GM21367 (cell line): ENCODE measurements around the gene TMEM144.
"Not testable (repeated sequence)": the region's sequence is repeated elsewhere in the genome, so short reads cannot be mapped to it uniquely, and the experiment has no call there.

Source experiments
- ATAC-seq: cut with Tn5 transposase; IDR thresholded peaks from one replicate; pipeline ENCODE4 v1.9.1; 2021; ENCODE audit not compliant: unreplicated experiment

TMEM144 gene

DNA sequence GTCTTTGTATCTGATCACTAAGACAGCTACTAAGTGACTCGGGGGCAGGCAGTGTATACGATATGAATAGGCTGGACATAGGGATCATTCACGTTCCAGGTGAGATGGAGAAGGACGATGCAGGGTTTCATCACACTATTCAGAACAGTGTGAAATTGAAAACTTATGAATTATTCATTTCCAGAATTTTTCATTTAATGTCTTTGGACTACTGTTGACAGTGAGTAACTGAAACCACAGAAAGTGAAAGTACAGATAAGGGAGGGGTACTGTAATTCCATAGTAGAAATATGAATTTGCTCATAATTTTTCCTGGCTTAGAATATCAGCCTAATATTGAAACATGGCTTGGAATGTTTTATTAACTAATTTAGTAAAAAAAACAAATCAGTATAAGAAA, 24.4 kb downstream of the TMEM144 start:
- ATAC-seq, result no peak

DNA sequence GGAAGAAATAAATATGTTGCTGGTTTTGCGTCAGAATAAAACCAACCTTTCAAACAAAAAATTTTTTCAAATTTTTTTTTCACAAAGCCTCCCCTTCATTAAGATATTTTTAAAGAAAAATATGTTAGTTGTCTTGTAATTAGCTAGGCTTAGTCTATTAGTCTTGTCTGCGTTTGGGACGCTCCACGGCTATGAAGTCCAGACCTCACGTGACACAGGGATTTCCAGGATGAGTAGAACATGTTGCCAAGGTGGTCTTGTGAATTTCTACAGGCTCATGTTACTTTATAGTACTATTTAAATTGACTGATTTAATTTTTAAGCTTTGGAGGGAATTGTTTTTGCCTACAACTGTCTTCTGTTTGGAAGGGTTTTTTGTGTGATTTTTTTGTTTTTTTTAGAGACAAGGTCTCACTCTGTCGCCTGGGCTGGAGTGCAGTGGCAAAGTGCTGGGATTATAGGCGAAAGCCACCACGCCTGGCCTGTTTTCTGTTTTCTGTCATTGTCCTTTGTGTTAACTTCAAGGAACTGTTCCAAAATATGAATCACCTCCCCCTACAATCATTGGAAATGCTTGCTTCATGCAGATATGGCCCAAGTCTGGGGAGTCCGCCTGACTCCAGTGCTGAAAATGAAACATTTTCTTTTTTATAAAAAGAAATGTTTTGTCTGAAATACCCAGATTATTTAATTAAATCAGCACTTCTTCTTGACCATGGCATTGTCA, 26.2 kb downstream of the TMEM144 start:
- ATAC-seq, result no peak

DNA sequence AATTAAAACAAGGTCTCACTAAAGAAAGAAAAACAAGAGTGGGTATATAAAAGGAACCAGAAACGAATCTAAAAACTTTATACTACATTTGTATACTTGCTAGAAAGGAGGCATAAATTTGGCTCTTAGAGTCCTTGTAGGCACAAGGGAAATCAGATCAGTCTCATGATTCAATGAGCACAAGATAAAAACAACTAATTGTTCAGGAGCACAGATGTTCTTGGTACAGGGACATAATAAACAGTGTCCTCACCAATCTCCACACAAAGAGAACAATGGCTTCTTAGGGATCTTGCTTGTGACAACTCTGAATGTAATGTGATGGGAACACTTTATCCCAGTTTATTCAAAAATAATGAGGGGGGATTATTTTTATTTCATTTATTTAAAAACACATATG, 28.3 kb downstream of the TMEM144 start:
- no peak for ATAC-seq

DNA sequence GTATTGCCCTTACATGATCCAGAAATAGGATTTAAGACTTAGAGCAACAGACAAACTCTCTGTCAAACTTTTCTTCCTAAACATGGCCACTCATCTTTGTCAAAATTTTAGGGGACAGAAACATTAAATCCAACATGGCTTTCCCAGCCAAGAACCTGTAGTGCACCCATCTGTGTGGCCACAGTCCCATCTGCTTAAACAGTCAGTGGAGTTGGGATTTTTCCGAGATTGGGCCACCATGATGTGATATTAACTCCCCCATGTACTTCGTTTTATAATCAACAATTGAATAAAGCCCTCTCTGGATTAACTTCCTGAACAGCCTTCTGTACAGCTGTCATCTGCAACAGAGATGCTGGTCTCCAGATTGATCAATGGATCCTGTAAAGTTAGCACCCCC, 28.9 kb downstream of the TMEM144 start:
- no peak for ATAC-seq

DNA sequence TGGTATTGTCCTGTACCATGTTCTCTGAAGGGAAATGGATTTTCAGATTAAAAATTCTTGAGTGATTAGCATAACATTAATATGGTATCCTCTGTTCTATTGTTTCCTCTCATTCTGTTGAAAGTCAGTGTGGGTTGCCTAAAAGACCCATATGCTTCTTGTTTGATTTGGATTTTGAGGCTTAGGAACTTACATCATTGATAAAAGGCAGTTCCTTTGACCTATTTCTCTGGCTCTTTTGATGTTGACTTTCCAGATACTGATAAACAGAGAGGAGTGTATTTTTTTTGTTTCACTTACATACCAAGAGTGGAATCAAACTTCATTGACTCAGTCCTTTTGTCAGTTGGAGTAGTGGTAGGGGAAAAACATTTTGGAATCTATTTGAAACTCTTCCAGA, 32.8 kb downstream of the TMEM144 start:
- no peak for ATAC-seq

DNA sequence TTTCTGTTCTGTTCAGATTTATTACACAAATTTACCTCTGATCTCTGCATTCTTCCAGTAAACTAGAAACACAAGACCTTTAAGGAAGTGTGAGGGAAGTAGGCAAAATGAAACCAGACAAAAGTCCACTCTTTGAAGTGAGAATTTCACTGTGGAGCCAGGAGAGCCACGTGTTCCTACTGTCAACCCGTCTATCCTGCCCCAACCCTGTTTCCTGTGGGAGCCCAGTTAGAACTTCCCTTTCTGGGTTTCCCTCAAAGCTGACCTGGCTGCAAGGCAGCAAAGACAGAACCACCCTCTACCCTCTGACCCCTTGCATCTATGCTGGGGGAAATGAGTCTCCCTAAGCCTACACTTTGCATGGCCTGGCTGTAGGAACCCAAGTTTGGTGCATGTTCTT, 40.0 kb downstream of the TMEM144 start:
- no peak for ATAC-seq

DNA sequence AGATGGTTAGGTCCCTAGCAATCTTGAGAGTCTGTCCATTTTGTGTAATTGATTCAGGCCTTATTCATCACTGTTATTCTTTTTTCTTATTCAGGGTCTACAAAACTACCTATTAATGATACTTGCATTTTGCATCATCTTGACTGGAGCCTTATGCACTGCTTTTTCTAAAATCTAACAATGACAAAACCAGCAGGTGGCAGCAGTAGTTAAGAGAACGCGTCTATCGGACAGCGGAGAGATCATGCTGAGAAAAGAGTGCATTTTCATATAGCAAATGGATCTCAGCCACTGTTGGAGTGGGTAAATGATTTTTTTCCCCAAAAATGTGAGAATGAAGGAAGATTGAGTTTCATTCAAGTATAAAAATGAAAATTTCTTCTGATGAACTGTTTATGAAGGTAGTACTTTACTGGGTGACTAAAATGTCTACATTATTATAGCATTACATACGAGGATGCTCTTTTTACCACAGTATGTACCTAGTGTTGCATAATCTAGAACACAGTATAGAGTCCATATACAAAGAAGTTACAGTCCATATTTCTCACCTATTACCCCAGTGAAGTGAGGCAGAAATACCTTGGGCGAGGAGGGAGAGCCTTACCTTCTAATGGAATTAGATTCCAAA, 43.2 kb downstream of the TMEM144 start:
- peak; percentile 76 for ATAC-seq

DNA sequence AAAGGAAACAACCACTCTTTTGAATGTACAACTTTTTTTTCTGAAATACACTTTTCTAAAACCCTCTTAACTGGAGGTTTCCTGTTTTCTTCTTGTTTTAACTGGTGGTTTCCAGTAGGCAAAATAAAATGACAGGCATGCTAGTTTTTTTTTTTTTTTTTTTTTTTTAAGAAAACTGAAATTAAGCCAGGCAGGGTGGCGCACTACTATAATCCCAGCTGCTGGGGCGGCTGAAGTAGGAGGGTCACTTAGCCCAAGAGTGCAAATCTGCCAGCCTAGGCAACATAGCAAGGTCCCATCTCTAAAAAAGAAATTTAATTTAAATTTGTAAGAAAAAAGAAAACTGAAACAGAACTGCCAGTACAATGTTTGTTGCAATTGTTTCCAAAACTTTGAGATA, 44.0 kb downstream of the TMEM144 start:
- ATAC-seq, result no peak

DNA sequence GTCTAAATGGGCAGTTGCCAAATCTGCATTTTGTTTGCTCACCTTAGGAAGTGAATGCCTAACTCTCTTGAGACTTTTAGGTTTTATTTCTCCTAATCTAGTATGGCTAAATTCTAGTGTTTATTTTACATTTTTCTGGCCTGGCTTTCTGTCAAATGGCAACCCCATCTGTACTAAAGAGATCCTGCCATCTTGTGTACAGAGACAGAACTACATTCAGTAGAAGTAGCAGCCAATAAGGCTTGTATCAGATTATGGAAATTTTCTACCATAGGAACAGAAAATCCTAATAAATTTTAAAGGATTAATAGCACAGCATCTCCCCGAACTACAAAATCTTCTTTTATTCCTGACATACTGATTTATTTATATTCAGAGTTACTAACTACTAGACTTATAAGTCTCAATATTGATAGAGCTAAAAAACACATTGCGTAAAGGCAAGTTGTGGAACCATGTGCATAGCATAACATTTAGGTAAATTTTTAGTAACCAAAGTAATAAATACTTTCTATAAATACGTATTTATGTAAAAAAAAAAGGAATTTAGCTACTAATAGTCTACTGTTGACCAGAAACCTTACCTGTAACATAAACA, 45.5 kb downstream of the TMEM144 start:
- ATAC-seq, result peak; percentile 80

DNA sequence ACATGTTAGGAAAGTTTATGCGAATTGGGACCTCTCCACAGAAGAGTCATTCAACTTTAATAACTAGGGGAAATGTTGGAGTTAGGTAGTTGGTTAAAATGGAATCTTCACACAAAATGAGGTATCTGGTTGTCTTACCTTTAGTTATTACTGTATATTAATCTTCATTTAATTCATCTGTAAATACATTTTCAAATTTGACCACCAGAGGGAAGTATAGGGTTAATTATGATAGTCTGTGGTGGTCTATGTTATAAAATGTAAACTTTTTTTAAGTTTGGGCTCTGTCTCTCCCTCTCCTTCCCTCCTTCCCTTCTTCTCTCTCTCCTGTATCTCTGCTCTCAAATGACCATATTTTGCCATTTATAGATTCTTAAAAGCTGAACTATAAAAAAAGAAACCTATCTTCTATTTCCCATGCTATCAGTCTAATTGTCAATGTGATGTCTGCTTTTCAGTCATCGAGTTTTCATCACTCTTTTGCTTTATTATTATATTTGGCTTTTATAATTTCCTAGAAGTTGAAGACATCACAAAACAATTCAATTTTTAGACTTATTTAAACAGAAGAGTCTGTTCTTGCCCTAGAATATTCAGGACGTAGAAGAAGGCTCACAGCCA, 49.8 kb downstream of the TMEM144 start:
- ATAC-seq, result no peak

DNA sequence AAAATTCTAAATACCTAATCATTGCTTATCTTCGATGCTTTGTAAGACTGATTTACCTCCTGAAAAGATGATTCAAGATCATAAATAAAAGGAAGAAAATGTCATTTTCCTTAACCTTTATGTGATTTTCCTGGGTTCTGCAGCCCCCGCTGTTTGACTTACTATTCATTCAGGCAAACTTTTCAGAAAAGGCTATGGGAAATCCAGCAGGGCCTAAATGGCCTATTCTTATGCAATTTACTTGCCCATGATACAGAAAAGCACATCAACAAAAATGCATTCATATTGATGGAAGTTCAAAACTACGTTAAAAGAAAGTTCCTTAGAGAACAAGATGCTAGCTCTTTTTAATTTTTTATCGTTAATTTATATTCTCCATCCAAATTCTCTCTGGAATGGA, 51.2 kb downstream of the TMEM144 start:
- no peak for ATAC-seq

DNA sequence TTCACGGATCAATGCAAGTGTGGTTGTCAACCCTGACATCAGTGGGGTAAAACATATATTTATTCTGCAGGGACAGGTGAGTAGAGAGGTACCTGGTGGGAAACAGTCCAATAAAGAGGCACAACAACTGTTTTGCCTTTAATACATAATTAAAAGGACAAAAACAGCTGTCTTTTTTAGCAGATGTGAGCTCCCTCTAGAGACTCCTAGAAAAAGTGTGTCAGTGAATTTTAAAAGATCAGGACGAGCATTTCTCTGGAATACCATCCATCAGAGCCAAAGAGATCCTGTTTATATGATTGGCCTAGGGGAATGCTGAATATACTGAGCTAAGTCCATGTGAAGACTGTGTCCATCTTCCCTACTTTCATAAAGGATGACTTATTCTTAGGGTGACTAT, 58.3 kb downstream of the TMEM144 start:
- ATAC-seq, result no peak

DNA sequence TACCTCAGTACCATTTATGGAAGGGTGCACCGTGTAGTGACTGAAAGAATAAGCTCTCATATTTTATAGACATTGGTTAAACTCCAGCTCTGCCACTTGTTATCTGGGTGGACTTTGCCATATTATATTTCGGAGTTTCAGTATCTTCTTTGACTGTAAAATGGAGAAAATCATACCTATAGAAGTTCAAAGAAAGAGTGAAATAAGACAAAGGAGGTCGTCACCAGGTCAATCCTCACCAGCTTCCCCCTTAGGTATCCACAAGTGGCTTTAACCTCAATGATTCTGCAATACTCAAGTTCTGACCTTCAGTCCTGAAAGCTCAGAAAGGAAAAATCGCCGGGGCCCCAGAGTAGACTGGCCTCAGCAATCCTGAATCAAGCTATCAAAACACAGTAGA, 64.3 kb downstream of the TMEM144 start:
- ATAC-seq, result no peak

DNA sequence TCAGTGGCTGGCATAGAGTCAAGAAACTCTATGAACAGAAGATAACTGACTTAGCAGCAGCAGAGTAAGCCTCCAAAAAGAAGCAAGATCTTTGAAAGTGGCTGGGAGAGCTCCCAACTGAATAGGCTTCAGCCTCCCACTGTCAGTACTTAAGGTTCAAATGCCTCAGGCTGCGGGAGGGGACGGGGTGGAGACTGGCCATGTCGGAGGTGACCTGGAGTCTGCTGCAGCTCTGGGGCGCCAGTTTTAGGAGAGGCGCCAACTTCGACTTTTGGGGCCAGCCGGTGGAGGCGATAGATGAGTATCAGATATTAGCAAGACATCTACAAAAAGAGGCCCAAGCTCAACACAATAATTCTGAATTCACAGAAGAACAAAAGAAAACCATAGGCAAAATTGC, 67.3 kb downstream of the TMEM144 start:
- ATAC-seq, result no peak

DNA sequence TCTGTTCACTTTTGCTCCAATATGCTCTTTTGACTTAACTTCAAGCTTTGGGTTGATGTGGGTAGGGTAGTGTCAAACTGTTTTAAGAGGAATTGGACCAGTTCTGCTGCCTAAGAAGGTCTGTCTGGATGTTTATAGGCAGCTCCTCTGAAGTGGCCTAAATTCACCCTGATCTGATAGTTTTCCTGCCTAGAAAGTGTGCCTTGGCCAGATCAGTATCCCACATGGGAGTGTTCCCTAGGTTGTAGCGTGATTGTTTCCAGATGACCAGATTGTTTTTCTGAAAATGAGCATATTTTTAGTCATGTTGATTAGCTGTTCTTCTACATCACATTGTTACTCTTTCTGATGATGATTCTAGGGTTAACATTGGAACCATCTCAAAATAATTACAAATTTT, 68.8 kb downstream of the TMEM144 start:
- not testable (repeated sequence) for ATAC-seq

DNA sequence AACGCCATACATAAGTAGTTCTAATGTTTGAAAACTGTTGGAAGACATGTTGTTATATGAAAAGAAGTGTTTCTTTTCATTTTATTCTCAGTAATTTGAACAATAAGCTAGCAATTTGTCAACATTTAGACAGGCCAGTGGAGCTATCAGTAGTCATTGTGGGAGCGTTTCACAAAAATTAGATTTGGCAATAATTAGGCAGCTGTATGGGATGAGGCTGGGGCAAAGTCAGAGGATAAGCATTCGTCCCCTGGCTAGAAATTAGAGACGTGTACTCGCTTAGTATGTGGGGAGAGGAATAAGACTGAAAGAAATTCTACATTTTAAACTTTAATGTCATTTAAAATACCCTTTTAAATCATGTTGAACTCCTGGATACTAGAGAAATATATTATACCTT, 70.6 kb downstream of the TMEM144 start:
- ATAC-seq, result no peak

DNA sequence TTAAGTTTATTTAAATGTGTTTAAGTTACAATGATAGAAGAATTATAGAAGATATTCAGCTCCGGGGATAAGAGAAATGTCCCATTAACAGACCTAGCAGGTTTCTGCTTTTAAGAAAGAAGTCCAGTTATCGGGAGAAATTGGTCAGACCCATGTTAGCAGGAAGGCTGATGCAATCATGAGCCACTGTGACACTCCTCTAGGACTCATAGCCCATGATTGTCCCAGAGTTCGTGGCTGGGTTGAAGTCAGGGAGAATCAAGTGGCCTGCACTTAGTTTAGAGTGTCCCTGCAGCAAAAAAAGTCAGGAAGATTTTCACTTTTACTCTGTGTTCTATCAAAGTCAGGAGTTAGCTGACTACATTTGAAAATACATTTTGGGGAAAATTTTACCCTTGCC, 72.0 kb downstream of the TMEM144 start:
- ATAC-seq, result no peak

DNA sequence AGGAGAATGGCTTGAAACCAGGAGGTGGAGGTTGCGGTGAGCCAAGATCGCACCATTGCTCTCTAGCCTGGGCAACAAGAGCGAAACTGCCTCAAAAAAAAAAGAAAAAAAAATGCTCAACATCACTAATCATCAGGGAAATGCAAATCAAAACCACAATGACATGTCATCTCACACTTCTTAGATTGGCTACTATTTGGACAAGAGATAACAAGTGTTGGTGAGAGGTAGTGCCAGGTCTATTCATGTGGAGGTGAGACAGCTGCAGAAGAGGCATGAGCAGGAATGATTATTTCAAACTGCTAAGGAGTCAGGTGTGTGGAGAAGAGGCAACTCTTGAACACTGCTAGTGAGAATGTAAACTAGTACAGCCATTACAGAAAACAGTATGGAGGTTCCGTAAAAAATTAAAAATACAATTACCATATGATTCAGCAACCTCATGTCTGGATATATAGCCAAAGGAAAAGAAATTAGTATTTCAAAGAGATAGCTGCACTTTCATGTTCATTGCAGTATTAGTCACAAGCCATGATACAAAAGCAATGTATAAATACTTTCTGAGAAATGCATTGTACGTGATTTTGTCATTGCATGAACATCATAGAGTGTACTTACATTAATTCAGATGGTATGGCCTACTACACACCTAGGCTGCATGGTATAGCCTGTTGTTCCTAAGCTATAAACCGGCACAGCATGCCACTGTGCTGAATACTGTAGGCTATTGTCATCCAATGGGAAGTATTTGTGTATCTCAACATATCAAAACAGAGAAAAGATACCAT, 75.3 kb downstream of the TMEM144 start:
- ATAC-seq, result no peak

DNA sequence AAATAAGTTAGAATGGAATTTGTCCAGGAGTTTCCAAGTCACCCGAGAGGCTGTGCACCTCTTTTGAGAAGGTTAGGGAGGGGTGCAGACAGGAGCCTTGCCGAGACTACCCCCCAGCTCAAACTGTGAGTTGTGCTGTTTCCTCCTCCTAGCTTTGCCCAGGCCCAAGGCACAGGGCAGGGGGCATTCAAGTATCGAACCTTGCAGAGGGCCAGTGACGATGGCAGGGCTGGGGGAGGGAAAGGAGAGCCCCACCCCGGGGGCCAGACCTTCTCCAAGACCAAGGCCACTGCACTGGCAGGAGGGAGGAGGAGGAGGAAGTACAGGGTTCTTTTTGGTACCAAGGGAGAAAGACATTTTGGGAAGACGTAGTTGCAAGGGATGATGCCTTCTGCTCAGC, 80.6 kb downstream of the TMEM144 start:
- no peak for ATAC-seq

DNA sequence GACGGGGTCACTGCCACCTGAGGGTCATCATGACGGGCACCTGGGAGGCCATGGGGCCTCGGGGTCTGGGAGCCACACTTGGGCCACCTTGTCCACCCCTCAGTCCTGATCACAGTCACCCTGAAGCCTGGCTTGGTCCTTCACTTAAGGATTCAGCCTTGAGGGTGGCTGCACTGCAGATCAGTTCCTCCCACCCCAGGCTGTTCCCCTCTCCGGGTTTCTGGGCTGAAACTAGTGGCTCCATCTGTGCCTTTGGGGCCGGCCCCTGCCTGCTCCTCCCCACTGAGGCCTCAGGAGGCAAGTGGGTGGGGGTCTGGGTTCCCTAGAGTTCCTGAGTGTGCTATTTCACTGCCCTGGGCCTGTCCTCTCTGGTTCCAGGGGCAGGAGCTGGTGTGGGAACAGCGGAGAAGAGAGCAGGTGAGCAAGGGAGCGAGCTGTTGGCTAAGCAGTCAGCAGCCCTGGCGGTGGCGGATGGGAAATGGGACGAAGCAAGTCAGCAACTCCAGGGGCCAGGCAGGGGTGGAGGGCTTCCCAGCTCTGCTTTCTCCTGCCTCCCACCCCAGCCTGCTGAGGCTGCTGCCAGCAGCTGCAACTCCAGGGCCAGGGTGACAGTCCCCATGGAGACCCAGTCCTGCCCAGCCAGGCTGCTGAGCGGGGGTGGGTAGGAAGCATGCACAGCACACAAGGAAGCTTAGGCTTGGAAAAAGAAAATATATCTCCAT, 81.2 kb downstream of the TMEM144 start:
- ATAC-seq, result no peak

DNA sequence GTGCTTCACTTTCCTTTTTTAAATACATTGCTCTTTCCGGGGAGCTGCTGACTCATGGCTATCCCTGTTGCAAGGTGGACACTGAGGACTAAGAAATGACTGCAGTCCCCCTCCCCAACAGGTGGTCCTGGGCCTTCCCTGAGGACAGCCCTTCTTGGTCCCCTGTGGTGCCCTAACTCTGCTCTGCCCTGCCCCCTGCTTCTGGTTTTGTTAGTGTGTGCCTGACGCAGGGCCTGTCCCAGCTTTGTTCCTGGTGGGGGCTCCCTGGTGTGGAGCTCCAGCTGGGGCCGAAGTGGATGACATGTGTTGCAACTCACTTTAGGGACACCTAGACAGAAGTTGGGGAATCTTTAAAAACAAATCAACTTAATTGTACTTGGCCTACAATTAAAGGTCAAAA, 81.9 kb downstream of the TMEM144 start:
- ATAC-seq, result no peak
